Uterus (tissue), 2 donors: Measurements from ENCODE around the gene PRR5L.

Experiments
- CTCF ChIP-seq, 4 experiments: fragments of 200-600 bp in 2 of 4; fragments of 450-650 bp in 2 of 4; sonication (generic) in 2 of 4; IDR thresholded peaks; one replicate each; pipeline ENCODE4 v1.5.1; 2016 to 2019; ENCODE audit warnings: antibody characterized with exemption in 4 of 4, mild to moderate bottlenecking in 2 of 4, moderate library complexity in 1 of 4
- POLR2A ChIP-seq, 2 donors: fragments of 450-650 bp; IDR thresholded peaks; one replicate each; pipeline ENCODE4 v1.6.1; 2016; ENCODE audit warnings: antibody characterized with exemption in 2 of 2, mild to moderate bottlenecking in 1 of 2, moderate library complexity in 1 of 2

- no peak for TF ChIP-seq POLR2A (IDR thresholded peaks at IDR 0.05)
- no peak for TF ChIP-seq CTCF (IDR thresholded peaks at IDR 0.05)
Observed at GRCh38 chr11:36402568-36403170, 106.6 kb downstream of the PRR5L start.
